Measurements from ENCODE around the gene CCDC69. TPM values are rescaled to one million over a fixed set of nuclear protein-coding genes. Genes with fewer than 3 reads are reported as not detected.

The CCDC69 gene
- total RNA-seq, 6 experiments from 2014 or later, result 11.8 to 30.9 (median 22.9) TPM

DNA sequence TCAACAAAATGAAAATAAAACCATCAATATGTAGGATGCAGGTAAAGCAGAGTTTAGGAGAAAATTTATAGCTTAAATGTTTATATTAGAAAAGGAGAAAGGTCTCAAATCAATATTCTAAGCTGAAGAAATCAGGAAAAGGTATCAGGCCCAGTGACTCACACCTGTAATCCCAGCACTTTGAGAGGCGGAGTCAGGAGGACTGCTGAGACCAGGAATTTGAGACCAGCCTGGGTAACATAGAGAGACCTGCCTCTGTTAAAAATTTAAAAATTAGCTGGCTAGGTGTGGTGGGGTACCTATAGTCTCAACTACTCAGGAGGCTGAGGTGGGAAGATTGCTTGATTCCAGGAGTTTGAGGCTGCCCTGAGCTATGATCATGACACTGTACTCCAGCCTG, 32.2 kb downstream of the CCDC69 start:
- H3K36me3 ChIP-seq, result no peaks in the 10 kb centered on the region
- TF ChIP-seq POLR2A (IDR thresholded peaks at IDR 0.05), result no peak
- no peak for TF ChIP-seq CTCF (IDR thresholded peaks at IDR 0.05)
- no peak overlapping the region for H3K4me3 ChIP-seq
- no peaks in the 10 kb centered on the region for H3K27me3 ChIP-seq
- no peak overlapping the region for H3K27ac ChIP-seq
- H3K9me3 ChIP-seq, result no peaks in the 10 kb centered on the region
- 92% methylated on average over 1 of the region's 1 CpG for WGBS (ENCODE audit: insufficient coverage, low coverage, low lambda C conversion rate, missing lambda C conversion rate)
- peaks cover 0 to 12% (median 2%) of the 10 kb centered on the region in 4 donors for H3K4me1 ChIP-seq
- intact Hi-C loops (cut with DNase I), result no loop called here
- DNase-seq (peak in 1 of 3 donors; percentile 3), ATAC-seq (no peak)

- Histone ChIP-seq H3K4me1 (no peaks in the 10 kb centered on the region), H3K9me3 (no peaks in the 10 kb centered on the region), H3K27ac (no peak overlapping the region), H3K36me3 (peaks cover 0 to 18% (median 0%) of the 10 kb centered on the region in 4 donors), H3K4me3 (no peak overlapping the region), H3K27me3 (no peaks in the 10 kb centered on the region)
- intact Hi-C loops (cut with DNase I), result no loop called here
- ATAC-seq (no peak), DNase-seq (no peak)
- WGBS (ENCODE audit: insufficient coverage, low coverage, low lambda C conversion rate, missing lambda C conversion rate), result 62% methylated on average over 2 of the region's 2 CpGs
- TF ChIP-seq CTCF (IDR thresholded peaks at IDR 0.05) (no peak), POLR2A (IDR thresholded peaks at IDR 0.05) (no peak)
Observed at GRCh38 chr5:151189151-151189550, 34.7 kb downstream of the CCDC69 start.

- intact Hi-C loops (cut with DNase I), result no loop called here
Observed at GRCh38 chr5:151186538-151186937, 37.4 kb downstream of the CCDC69 start.

DNA sequence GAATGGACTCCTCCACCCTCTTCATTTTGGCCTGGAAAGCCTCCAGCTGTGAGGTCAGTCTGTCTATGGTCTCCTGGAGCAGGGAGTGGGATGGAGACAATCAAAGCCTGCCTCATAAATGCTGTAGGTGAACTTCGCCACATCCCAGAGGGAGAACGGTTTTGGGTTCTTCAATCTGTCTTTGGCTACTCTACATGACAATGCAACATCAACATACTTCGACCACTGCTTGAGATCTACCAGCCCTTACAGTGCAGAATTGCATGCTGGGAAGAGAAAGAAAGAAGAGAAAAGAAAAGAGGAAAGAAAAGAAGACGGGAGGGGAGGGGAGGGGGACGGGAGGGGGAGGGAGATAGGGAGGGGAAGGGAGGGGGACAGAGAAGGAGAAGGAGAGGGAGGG, 37.8 kb downstream of the CCDC69 start:
- Histone ChIP-seq H3K27me3 (no peaks in the 10 kb centered on the region), H3K36me3 (peaks cover 0 to 24% (median 0%) of the 10 kb centered on the region in 4 donors), H3K27ac (no peak overlapping the region), H3K9me3 (no peaks in the 10 kb centered on the region), H3K4me3 (no peak overlapping the region), H3K4me1 (no peaks in the 10 kb centered on the region)
- no peak for TF ChIP-seq POLR2A (IDR thresholded peaks at IDR 0.05)
- TF ChIP-seq CTCF (IDR thresholded peaks at IDR 0.05), result no peak
- 50% methylated on average over 5 of the region's 5 CpGs for WGBS (ENCODE audit: insufficient coverage, low coverage, low lambda C conversion rate, missing lambda C conversion rate)
- intact Hi-C loops (cut with DNase I), result no loop called here
- DNase-seq, result peak in 1 of 3 donors; percentile 25
- no peak for ATAC-seq

More at GRCh38 chr5:151186538-151186937, 37.4 kb downstream of the CCDC69 start:
- TF ChIP-seq POLR2A (IDR thresholded peaks at IDR 0.05) (no peak), CTCF (IDR thresholded peaks at IDR 0.05) (no peak)
- DNase-seq (peak in 1 of 3 donors; percentile 15), ATAC-seq (no peak)
- no peaks in the 10 kb centered on the region for H3K4me1 ChIP-seq
- H3K36me3 ChIP-seq, result peaks cover 0 to 24% (median 0%) of the 10 kb centered on the region in 4 donors
- H3K27ac ChIP-seq, result no peak overlapping the region
- no peaks in the 10 kb centered on the region for H3K27me3 ChIP-seq
- 92% methylated on average over 4 of the region's 4 CpGs for whole genome bisulfite sequencing (ENCODE audit: insufficient coverage, low coverage, low lambda C conversion rate, missing lambda C conversion rate)
- no peak overlapping the region for H3K4me3 ChIP-seq
- no peaks in the 10 kb centered on the region for H3K9me3 ChIP-seq
